HepG2 (cell line): ENCODE measurements around the gene RBM43. TPM values are rescaled to one million over a fixed set of nuclear protein-coding genes. Genes with fewer than 3 reads are reported as not detected.

Source experiments
- ARNTL ChIP-seq: sonication (generic); formaldehyde crosslinking; IDR thresholded peaks from 2 replicates; pipeline ENCODE4 v1.4.0; 2020; ENCODE audit warnings: mild to moderate bottlenecking, missing genetic modification reagents
- CBX2 ChIP-seq, 2 experiments: fragments of 200-600 bp in 1 of 2; sonication (generic); formaldehyde crosslinking in 1 of 2; IDR thresholded peaks; 2 replicates each; pipeline versions ENCODE4 v1.7.0 to v1.8.1; 2018 to 2022; ENCODE audit warnings: low read depth in 2 of 2, low read length in 1 of 2, mild to moderate bottlenecking in 1 of 2, missing genetic modification reagents in 1 of 2
- CENPT ChIP-seq: sonication (generic); formaldehyde crosslinking; IDR thresholded peaks from 2 replicates; pipeline ENCODE4 v1.8.0; 2022; ENCODE audit warnings: low read depth, mild to moderate bottlenecking, moderate library complexity, missing genetic modification reagents
- DR1 ChIP-seq: sonication (generic); formaldehyde crosslinking; IDR thresholded peaks from 2 replicates; pipeline ENCODE4 v1.8.0; 2021; ENCODE audit warnings: mild to moderate bottlenecking, missing genetic modification reagents, inconsistent platforms
- EEA1 ChIP-seq: sonication (generic); formaldehyde crosslinking; IDR thresholded peaks from 2 replicates; pipeline ENCODE4 v1.5.1; 2020; ENCODE audit warnings: mild to moderate bottlenecking, missing genetic modification reagents, borderline replicate concordance
- FIP1L1 ChIP-seq: fragments of 200-400 bp; formaldehyde crosslinking; IDR thresholded peaks from 2 replicates; pipeline ENCODE4 v1.6.1; 2018; ENCODE audit warnings: low read depth, mild to moderate bottlenecking, low read length, moderate library complexity, borderline replicate concordance; ENCODE audit not compliant: insufficient read depth
- FOXC1 ChIP-seq: sonication (generic); formaldehyde crosslinking; IDR thresholded peaks from 2 replicates; pipeline ENCODE4 v1.8.0; 2022; ENCODE audit warnings: mild to moderate bottlenecking, missing genetic modification reagents, borderline replicate concordance
- FOXO1 ChIP-seq: sonication (generic); formaldehyde crosslinking; IDR thresholded peaks from 2 replicates; pipeline ENCODE4 v1.4.0; 2020; ENCODE audit warnings: missing genetic modification reagents
- HES4 ChIP-seq: sonication (generic); formaldehyde crosslinking; IDR thresholded peaks from 2 replicates; pipeline ENCODE4 v1.9.0; 2021; ENCODE audit warnings: mild to moderate bottlenecking, missing genetic modification reagents, borderline replicate concordance
- NFIC ChIP-seq: IDR thresholded peaks from 2 replicates; pipeline ENCODE4 v1.6.1; 2012; ENCODE audit warnings: mild to moderate bottlenecking, low read length, inconsistent platforms
- TGIF2 ChIP-seq: IDR thresholded peaks from 2 replicates; pipeline ENCODE4 v1.6.1; 2016; ENCODE audit warnings: control low read depth, missing compliant biosample characterization
- YEATS2 ChIP-seq: sonication (generic); formaldehyde crosslinking; IDR thresholded peaks from 2 replicates; pipeline ENCODE4 v1.4.0; 2020; ENCODE audit warnings: missing genetic modification reagents, borderline replicate concordance
- ZNF101 ChIP-seq: sonication (generic); formaldehyde crosslinking; IDR thresholded peaks from 2 replicates; pipeline ENCODE4 v1.4.0; 2020; ENCODE audit warnings: mild to moderate bottlenecking, low read depth, missing genetic modification reagents, borderline replicate concordance
- ZNF235 ChIP-seq: sonication (generic); formaldehyde crosslinking; IDR thresholded peaks from 2 replicates; pipeline ENCODE4 v1.8.1; 2023; ENCODE audit warnings: mild to moderate bottlenecking, missing genetic modification reagents, borderline replicate concordance
- ZNF367 ChIP-seq: sonication (generic); formaldehyde crosslinking; IDR thresholded peaks from 2 replicates; pipeline ENCODE4 v1.4.0; 2020; ENCODE audit warnings: missing genetic modification reagents, borderline replicate concordance
- ZNF431 ChIP-seq: sonication (generic); formaldehyde crosslinking; IDR thresholded peaks from 2 replicates; pipeline ENCODE4 v1.9.0; 2022; ENCODE audit warnings: missing genetic modification reagents, low read depth, mild to moderate bottlenecking, borderline replicate concordance
- ZNF484 ChIP-seq: sonication (generic); formaldehyde crosslinking; IDR thresholded peaks from 2 replicates; pipeline ENCODE4 v1.5.1; 2020; ENCODE audit warnings: mild to moderate bottlenecking, low read depth, missing genetic modification reagents, borderline replicate concordance
- ZNF552 ChIP-seq: sonication (generic); formaldehyde crosslinking; IDR thresholded peaks from 2 replicates; pipeline ENCODE4 v1.9.0; 2022; ENCODE audit warnings: missing genetic modification reagents, mild to moderate bottlenecking, borderline replicate concordance
- ZNF83 ChIP-seq: sonication (generic); formaldehyde crosslinking; IDR thresholded peaks from 2 replicates; pipeline ENCODE4 v1.4.0; 2020; ENCODE audit warnings: missing genetic modification reagents, mild to moderate bottlenecking, borderline replicate concordance
- ZNF850 ChIP-seq: sonication (generic); formaldehyde crosslinking; conservative IDR thresholded peaks from 2 replicates; pipeline ENCODE4 v1.9.0; 2021; ENCODE audit warnings: mild to moderate bottlenecking, missing genetic modification reagents
- polyA plus RNA-seq, 8 experiments: library from polyadenylated mRNA; depleted of rRNA in 3 of 8; stranded (reverse) in 7 of 8; unstranded in 1 of 8; fragments of >200 nt; fragmentation: Illumina TruSeq in 4 of 8; extraction: Trizol in 4 of 8; gene quantifications; 2 replicates each; pipeline versions ENCODE4 v1.2.1 to v1.2.3, GENCODE V29; 2011 to 2016; ENCODE audit warnings: low read depth in 4 of 8, missing spikeins in 1 of 8, mixed read lengths in 1 of 8; ENCODE audit not compliant: insufficient read depth in 1 of 8
- total RNA-seq, 5 experiments: library from RNA; depleted of rRNA; stranded (reverse); fragments of >200 nt; fragmentation: Illumina TruSeq; extraction: Trizol; gene quantifications; 2 replicates each; pipeline ENCODE4 v1.2.3, GENCODE V29; 2016; ENCODE audit warnings: low read depth in 1 of 5
- TF ChIP-seq, protein P1 (sequence below): sonication (generic); formaldehyde crosslinking; IDR thresholded peaks from 2 replicates; pipeline ENCODE4 v1.4.0; 2020; ENCODE audit warnings: mild to moderate bottlenecking, missing genetic modification reagents

The RBM43 gene
- total and polyA plus RNA-seq, 2 of the 13 experiments (the other 11 are each of a cell fraction or from before 2014, with no cell fraction given): 0.31 to 0.70 TPM

DNA sequence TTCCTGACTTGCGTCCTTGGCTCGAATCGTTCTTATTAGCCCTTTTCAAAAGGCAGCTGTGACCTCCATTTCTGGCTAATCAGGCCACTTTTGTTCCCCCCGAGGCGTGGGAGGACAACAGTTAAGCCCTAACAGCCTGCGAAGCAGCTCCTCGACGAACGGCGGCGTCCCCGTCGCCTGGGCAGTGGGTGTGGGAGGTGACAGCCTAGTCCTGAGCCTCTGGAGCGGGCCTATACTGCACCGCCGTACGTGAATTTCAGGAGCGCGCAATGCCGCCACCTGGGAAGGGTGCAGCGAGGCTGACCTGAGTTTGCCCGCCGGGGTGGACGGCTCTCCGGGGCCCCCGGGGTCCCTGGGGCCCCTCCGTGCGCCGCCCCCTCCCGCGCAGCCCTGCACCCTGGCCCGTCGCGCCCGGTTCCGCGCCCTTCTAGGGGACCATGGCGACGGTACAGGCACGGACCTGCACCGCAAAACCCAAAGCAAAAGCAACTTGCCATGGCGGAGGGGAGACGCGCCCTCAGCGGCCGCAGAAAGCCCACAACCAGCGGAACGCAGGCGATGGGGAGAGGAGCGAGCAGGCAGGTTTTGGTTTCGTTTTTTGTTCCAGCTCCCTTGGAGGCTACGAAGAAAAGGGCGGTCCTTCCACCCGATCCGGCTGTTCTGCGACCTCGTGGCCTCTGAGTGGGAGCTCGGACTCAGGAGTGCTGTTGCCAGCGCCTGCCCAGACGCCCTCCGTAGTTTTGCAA, at the start of gene RBM43 (continued):
- no peak for TF ChIP-seq ZNF850
- TF ChIP-seq ZNF484 (CRISPR knock-in tag): no peak
- TF ChIP-seq ZNF552 (CRISPR knock-in tag): no peak
- no peak for TF ChIP-seq FIP1L1
- TF ChIP-seq FOXO1 (CRISPR knock-in tag): 0 out of 2 replicates have a peak, but pooled peaks have one; percentile 18
- TF ChIP-seq ZNF235 (CRISPR knock-in tag): no peak
- TF ChIP-seq TGIF2: no peak
- no peak for TF ChIP-seq EEA1 (CRISPR knock-in tag)
- TF ChIP-seq, protein P1, sequence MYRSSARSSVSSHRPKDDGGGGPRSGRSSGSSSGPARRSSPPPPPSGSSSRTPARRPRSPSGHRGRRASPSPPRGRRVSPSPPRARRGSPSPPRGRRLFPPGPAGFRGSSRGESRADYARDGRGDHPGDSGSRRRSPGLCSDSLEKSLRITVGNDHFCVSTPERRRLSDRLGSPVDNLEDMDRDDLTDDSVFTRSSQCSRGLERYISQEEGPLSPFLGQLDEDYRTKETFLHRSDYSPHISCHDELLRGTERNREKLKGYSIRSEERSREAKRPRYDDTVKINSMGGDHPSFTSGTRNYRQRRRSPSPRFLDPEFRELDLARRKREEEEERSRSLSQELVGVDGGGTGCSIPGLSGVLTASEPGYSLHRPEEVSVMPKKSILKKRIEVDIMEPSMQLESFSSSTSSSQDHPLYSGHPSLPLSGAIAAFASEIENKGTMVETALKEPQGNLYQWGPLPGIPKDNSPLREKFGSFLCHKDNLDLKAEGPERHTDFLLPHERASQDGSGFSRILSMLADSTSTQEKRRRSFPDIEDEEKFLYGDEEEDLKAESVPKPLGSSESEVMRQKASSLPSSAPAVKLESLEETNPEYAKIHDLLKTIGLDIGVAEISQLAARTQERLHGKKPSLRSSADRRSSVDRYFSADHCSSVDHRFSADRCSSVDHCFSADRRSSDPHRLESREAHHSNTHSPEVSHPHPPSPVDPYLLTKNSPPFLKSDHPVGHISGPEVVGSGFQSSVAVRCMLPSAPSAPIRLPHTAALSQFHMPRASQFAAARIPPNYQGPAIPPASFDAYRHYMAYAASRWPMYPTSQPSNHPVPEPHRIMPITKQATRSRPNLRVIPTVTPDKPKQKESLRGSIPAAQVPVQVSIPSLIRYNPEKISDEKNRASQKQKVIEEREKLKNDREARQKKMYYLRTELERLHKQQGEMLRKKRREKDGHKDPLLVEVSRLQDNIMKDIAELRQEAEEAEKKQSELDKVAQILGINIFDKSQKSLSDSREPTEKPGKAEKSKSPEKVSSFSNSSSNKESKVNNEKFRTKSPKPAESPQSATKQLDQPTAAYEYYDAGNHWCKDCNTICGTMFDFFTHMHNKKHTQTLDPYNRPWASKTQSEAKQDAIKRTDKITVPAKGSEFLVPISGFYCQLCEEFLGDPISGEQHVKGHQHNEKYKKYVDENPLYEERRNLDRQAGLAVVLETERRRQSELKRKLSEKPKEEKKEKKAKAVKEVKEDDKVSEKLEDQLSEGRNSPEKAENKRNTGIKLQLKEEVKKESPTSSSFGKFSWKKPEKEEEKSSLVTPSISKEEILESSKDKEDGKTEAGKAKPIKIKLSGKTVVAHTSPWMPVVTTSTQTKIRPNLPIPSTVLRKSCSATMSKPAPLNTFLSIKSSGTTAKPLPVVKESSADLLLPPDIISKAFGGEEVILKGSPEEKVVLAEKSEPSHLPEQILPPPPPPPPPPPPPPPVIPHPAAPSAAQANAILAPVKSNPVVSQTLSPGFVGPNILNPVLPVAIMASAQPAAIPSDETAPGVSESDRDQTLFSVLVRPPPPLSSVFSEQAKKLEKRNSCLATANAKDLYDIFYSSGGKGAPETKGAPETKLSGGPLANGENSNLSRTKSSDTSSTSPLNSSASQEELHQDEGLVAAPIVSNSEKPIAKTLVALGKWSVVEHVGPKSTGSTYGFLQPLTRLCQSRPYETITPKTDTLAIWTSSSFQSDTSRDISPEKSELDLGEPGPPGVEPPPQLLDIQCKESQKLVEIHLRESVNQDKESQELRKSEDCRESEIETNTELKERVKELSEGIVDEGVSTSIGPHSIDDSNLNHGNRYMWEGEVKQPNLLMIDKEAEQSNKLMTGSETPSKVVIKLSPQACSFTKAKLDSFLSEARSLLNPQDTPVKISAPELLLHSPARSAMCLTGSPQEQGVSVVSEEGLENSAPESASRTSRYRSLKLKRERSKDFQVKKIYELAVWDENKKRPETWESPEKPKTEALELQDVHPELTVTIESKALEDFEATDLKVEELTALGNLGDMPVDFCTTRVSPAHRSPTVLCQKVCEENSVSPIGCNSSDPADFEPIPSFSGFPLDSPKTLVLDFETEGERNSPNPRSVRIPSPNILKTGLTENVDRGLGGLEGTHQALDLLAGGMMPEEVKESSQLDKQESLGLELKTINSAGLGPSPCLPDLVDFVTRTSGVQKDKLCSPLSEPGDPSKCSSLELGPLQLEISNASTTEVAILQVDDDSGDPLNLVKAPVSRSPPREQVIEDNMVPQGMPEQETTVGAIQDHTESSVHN (CRISPR knock-in tag): peak; percentile 21; the same call in 1 of the 2 replicates
- TF ChIP-seq ZNF367 (CRISPR knock-in tag): no peak
- 0 out of 2 replicates have a peak, but pooled peaks have one; percentile 71 for TF ChIP-seq ZNF101 (CRISPR knock-in tag)
- TF ChIP-seq ZNF83 (CRISPR knock-in tag): peak; percentile 81; the same call in 1 of the 2 replicates
- no peak for TF ChIP-seq YEATS2
- TF ChIP-seq ARNTL (CRISPR knock-in tag): peak; percentile 56
- 0 out of 2 replicates have a peak, but pooled peaks have one; percentile 34 for TF ChIP-seq DR1 (CRISPR knock-in tag)
- TF ChIP-seq CENPT (CRISPR knock-in tag): no peak
- TF ChIP-seq CBX2 (IDR thresholded peaks at IDR 0.05; ENCODE audit: low read depth, low read length): 0 out of 2 replicates have a peak, but pooled peaks have one; percentile 60
- TF ChIP-seq CBX2 (CRISPR knock-in tag; IDR thresholded peaks at IDR 0.05; ENCODE audit: low read depth): peak; percentile 69; the same call in 1 of the 2 replicates
- no peak for TF ChIP-seq NFIC
- TF ChIP-seq FOXC1: peak; percentile 74; the same call in 1 of the 2 replicates
- TF ChIP-seq ZNF431: 0 out of 2 replicates have a peak, but pooled peaks have one; percentile 78
- TF ChIP-seq HES4 (CRISPR knock-in tag): 0 out of 2 replicates have a peak, but pooled peaks have one; percentile 69
